Right atrium auricular region (tissue), 2 donors: ENCODE results near the gene GRIK4. TPM values are rescaled to one million over a fixed set of nuclear protein-coding genes. Genes with fewer than 3 reads are reported as not detected.

Source experiments
- DNase-seq: peaks from one replicate; pipeline ENCODE4 v3.0.0-alpha.2; 2019; ENCODE audit warnings: low spot score
- H3K27ac ChIP-seq, 2 donors: fragments of 200-600 bp; sonication (generic); 1 replicate in 1 of 2; 2 replicates in 1 of 2; pipeline ENCODE4 v1.5.1; 2016 to 2019
- H3K27me3 ChIP-seq, 2 donors: fragments of 200-600 bp; sonication (generic); one replicate each; pipeline versions ENCODE4 v1.5.1 to v1.6.0; 2017 to 2019
- H3K36me3 ChIP-seq: fragments of 200-600 bp; sonication (generic); one replicate; pipeline ENCODE4 v1.5.1; 2016
- H3K4me1 ChIP-seq, 2 donors: fragments of 200-600 bp; sonication (generic); one replicate each; pipeline versions ENCODE4 v1.5.1 to v1.6.0; 2017 to 2019
- H3K4me3 ChIP-seq, 2 donors: fragments of 200-600 bp; sonication (generic); 1 replicate in 1 of 2; 2 replicates in 1 of 2; pipeline ENCODE4 v1.5.1; 2017 to 2019; ENCODE audit warnings: mild to moderate bottlenecking in 1 of 2, moderate library complexity in 1 of 2
- H3K9me3 ChIP-seq, 2 donors: fragments of 200-600 bp; sonication (generic); one replicate each; pipeline ENCODE4 v1.5.1; 2019
- total RNA-seq, 2 donors: library from RNA; depleted of rRNA; stranded (reverse); fragments of >200 nt; gene quantifications; one replicate each; pipeline ENCODE4 v1.1.0, GENCODE V29; 2016
- TF ChIP-seq, protein P1 (sequence below), 2 donors: fragments of 200-600 bp; sonication (generic); IDR thresholded peaks; one replicate each; pipeline ENCODE4 v1.5.1; 2019; ENCODE audit warnings: antibody characterized with exemption in 2 of 2

Gene GRIK4
- total RNA-seq, 2 donors from 2014 or later, result 0.04 to 0.30 TPM

DNA sequence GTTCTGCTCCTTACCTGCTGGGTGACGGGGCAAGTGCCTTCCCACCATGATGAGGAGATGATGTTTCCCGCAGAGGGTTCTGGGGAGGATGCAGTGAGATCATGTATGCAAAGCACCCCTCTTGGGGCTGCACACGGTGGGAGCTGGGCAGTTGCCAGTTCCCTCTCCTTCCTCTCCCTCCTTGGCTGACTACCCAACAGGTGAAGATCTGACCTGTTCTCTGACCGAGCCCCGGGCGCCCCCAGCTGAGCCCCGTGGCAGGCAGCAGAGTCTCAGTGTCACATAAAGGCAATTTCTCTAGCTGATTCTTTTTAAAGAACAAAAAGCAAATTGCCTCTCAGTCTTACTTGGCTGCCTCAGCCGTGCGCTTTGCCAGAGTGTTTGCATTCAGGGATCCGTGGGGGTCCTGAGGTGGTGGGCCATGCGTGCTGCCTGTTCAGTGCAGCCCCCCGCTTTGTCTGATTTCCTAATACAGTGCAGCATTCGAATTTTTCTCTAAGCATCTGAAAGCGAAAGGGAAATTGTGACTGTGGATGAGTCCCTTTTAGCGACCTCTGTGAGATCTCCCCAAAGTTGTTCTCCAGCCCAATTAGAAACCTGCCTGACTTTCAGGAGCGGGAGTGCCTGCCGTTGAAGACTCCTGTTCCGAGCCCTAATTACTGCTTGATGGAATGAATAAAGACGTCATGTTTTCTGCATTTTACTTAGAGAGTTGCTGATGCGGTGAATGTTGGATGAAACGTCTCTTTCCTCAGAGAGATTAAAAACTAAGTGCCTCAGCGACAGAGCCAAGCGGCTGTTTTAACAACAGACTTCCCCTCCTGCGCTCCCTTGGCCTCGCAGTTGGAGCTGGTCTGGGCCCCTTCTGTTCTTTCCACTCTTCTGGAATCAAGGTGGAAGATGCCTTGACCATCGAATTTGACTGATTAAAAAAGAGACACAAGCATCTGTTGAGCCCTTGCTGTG lies 86.0 kb downstream of the GRIK4 start:
- Histone ChIP-seq H3K27ac (no peak overlapping the region), H3K27me3 (no peaks in the 10 kb centered on the region), H3K4me3 (peak overlapping the region in 1 of 2 donors; percentile 21), H3K36me3 (no peaks in the 10 kb centered on the region), H3K9me3 (no peaks in the 10 kb centered on the region), H3K4me1 (no peaks in the 10 kb centered on the region)
- TF ChIP-seq, protein P1, sequence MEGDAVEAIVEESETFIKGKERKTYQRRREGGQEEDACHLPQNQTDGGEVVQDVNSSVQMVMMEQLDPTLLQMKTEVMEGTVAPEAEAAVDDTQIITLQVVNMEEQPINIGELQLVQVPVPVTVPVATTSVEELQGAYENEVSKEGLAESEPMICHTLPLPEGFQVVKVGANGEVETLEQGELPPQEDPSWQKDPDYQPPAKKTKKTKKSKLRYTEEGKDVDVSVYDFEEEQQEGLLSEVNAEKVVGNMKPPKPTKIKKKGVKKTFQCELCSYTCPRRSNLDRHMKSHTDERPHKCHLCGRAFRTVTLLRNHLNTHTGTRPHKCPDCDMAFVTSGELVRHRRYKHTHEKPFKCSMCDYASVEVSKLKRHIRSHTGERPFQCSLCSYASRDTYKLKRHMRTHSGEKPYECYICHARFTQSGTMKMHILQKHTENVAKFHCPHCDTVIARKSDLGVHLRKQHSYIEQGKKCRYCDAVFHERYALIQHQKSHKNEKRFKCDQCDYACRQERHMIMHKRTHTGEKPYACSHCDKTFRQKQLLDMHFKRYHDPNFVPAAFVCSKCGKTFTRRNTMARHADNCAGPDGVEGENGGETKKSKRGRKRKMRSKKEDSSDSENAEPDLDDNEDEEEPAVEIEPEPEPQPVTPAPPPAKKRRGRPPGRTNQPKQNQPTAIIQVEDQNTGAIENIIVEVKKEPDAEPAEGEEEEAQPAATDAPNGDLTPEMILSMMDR (IDR thresholded peaks at IDR 0.05), result no peak
- no peak for DNase-seq

GRCh38 chr11:120598517-120599257 lies 87.1 kb downstream of the GRIK4 start:
- Histone ChIP-seq H3K4me1 (no peaks in the 10 kb centered on the region), H3K9me3 (no peaks in the 10 kb centered on the region), H3K27me3 (no peaks in the 10 kb centered on the region), H3K4me3 (no peak overlapping the region), H3K27ac (no peak overlapping the region), H3K36me3 (no peaks in the 10 kb centered on the region)
- TF ChIP-seq, protein P1 (IDR thresholded peaks at IDR 0.05), result no peak
- no peak for DNase-seq

GRCh38 chr11:120599816-120600420 lies 88.4 kb downstream of the GRIK4 start:
- DNase-seq, result no peak
- Histone ChIP-seq H3K9me3 (no peaks in the 10 kb centered on the region), H3K27me3 (no peaks in the 10 kb centered on the region), H3K27ac (no peak overlapping the region), H3K4me3 (no peak overlapping the region), H3K4me1 (no peaks in the 10 kb centered on the region), H3K36me3 (no peaks in the 10 kb centered on the region)
- TF ChIP-seq, protein P1 (IDR thresholded peaks at IDR 0.05), result no peak

GRCh38 chr11:120601536-120601935 lies 90.0 kb downstream of the GRIK4 start:
- Histone ChIP-seq H3K27ac (no peak overlapping the region), H3K4me1 (no peaks in the 10 kb centered on the region), H3K36me3 (no peaks in the 10 kb centered on the region), H3K27me3 (no peaks in the 10 kb centered on the region), H3K4me3 (no peak overlapping the region), H3K9me3 (no peaks in the 10 kb centered on the region)
- DNase-seq, result no peak
- TF ChIP-seq, protein P1 (IDR thresholded peaks at IDR 0.05), result no peak

- H3K9me3 ChIP-seq, result no peaks in the 10 kb centered on the region
- H3K4me1 ChIP-seq, result no peaks in the 10 kb centered on the region
- no peaks in the 10 kb centered on the region for H3K27me3 ChIP-seq
- no peaks in the 10 kb centered on the region for H3K36me3 ChIP-seq
- DNase-seq, result no peak
- H3K4me3 ChIP-seq, result no peak overlapping the region
- H3K27ac ChIP-seq, result no peak overlapping the region
- TF ChIP-seq, protein P1 (IDR thresholded peaks at IDR 0.05), result no peak
Measured at GRCh38 chr11:120603071-120603470, 91.5 kb downstream of the GRIK4 start.
